H4 (cell line): ENCODE data around the gene ATAD3B. TPM values are rescaled to one million over a fixed set of nuclear protein-coding genes. Genes with fewer than 3 reads are reported as not detected.
"Not testable (repeated sequence)": the region's sequence is repeated elsewhere in the genome, so short reads cannot be mapped to it uniquely, and the experiment has no call there.

Experiments
- DNase-seq: peaks from one replicate; pipeline ENCODE4 v3.0.0-alpha.2; 2015; ENCODE audit warnings: low spot score
- total RNA-seq: library from RNA; depleted of rRNA; stranded (reverse); fragments of >200 nt; shearing (Covaris generic); gene quantifications from 2 replicates; pipeline ENCODE4 v1.2.3, GENCODE V29; 2014

ATAD3B gene
- total RNA-seq, 1 experiment from 2014 or later = 5.7 TPM

GRCh38 chr1:1510912-1511532 is 39.5 kb downstream of the ATAD3B start:
- DNase-seq = no peak

DNA sequence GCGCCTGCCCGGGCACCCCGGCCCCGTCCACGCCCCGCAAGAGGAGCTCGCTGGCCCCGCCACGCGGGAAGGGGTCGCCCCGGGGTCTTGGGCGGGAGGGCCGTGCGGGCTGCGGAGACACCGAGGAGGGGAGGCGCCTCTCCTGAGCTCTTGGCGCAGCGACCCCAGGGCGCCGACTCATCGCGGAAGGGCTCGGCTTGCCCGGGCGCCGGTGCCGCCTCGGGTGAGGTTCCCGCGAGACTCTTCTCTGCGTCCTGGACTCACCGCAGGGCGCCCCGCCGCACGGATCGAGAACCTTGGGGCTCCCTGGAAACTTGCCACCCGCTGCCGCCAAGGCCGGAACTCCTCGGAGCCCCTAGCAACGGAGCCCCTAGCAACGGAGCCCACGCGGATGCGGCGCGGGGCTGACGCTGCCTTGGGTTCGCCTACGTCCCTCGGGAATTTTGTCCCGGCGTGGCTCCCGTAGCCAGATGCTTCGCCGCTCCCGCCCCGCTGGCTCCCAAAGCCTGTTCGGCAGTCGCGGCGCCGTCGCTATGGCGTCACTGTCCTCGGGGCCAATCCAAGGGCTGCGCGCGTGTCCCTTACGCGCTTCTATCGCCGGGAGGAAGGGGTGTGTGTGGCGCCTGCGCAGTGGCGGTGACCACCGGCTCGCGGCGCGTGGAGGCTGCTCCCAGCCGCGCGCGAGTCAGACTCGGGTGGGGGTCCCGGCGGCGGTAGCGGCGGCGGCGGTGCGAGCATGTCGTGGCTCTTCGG is 40.1 kb downstream of the ATAD3B start, which contains the start of gene ATAD3A:
ATAD3A (plus strand) TSS at position 630 of the 753 bp plus-strand sequence; CDS start at position 737, 107 bp downstream.
- peak; percentile 99 for DNase-seq

- not testable (repeated sequence) for DNase-seq
Observed at GRCh38 chr1:1512425-1512824, 40.9 kb downstream of the ATAD3B start.

GRCh38 chr1:1513675-1514074 is 42.1 kb downstream of the ATAD3B start:
- not testable (repeated sequence) for DNase-seq

GRCh38 chr1:1514376-1514775 is 42.8 kb downstream of the ATAD3B start:
- not testable (repeated sequence) for DNase-seq

DNA sequence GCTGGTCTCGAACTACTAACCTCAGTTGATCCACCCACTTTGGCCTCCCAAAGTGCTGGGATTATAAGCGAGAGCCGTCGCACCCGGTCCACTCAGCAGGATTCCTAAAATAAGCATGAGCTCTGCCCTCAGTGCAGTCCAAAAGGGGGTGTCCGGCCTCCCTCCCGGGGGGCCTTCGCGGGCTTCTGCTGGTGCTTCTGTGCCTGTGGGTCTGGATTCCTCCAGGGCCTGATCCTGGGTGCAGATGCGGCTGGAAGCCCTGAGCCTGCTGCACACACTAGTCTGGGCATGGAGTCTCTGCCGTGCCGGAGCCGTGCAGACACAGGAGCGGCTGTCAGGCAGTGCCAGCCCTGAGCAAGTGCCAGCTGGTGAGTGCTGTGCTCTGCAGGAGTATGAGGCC is 45.4 kb downstream of the ATAD3B start:
- DNase-seq = not testable (repeated sequence)

DNA sequence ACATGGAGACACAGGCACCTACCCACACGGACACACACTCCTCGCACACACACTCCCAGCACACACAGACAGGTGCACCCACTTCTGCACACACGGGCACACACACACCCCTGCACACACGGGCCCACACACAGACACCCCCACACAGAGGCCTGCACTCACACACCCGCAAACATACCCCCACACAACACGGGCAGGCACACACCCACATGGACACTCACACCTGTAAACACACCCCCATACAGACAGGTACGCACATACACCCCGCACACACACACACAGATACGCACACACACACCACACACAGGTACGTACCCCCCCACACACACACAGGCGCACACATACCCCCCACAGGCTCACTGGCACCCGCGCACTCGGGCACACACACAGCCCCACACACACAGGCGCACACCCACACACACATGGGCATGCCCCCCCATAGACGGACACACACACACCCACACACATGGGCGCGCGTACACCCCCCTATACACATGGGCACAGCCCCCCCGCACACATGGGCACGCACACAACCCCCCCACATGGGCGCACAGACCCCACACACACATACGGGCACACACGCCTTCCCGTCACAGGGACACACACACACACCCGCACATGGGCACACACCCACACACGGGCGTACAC is 46.5 kb downstream of the ATAD3B start:
- no peak for DNase-seq

- DNase-seq = not testable (repeated sequence)
Observed at GRCh38 chr1:1518621-1519007, 47.0 kb downstream of the ATAD3B start.

- DNase-seq = not testable (repeated sequence)
Observed at GRCh38 chr1:1519805-1520505, 48.4 kb downstream of the ATAD3B start.

DNA sequence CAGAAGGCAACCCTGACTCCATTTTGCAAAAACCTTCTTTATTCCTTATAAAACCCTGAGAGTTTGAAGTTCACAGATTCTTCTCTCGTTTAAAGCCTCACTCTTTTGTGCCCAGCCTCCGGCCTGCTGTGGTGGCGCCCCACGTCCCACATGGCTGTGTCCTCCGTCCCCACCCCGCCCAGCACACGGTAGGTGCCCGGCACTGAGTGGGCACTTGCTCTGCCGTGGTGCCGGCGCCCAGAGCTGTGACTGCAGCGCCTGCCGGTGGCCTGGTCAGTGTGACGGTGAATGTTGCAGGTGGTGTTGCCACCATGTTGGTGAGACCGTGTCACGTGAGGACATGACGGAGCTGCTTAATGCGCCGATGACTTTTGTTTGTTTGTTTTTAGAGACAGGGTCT is 49.8 kb downstream of the ATAD3B start:
- no peak for DNase-seq

DNA sequence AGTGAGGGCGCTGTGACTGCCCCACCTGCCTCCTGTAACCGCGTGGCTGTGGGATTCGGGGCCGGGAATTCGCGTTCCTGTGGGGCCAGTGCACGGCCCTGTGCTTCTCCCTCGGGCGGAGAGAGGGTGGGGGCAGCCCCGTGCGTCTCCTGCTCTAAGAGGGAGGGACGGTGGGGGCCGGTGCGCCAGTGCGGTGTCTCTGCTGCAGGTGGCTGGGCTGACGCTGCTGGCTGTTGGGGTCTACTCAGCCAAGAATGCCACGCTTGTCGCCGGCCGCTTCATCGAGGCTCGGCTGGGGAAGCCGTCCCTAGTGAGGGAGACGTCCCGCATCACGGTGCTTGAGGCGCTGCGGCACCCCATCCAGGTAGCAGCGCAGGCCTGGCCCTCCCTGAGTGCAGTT is 51.0 kb downstream of the ATAD3B start:
- DNase-seq = not testable (repeated sequence)

GRCh38 chr1:1523226-1523625 is 51.7 kb downstream of the ATAD3B start:
- DNase-seq = not testable (repeated sequence)

- DNase-seq = not testable (repeated sequence)
Observed at GRCh38 chr1:1523651-1524050, 52.1 kb downstream of the ATAD3B start.

DNA sequence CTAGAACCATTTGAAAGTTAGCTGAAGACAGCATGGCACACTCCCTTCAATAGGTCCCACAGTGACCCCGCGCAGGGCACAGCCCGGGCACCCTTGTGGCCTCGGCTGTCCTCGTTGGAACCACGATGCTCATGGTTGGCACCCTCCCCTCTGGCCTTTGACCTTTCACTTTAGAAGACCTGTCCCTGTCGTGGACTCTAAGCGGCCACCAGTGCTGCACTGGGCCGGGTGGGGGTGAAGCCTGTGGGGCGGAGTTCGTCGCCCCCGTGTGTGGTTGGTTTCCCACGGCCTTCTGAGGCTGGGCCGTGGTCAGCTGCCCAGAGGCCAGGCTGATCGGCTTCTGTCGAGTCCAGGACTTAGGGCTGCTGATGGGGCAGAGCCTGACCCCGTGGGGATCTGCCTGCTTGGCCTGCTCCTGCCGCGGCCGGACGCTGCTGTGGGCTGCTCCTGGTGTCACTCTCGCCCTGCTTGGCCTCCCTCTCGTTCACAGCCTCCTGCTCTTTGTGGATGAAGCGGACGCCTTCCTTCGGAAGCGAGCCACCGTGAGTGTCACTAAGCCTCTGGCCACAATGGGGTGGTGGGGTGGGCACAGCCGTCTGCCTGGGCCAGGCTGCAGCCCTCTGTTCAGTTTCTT is 53.3 kb downstream of the ATAD3B start:
- not testable (repeated sequence) for DNase-seq

GRCh38 chr1:1526476-1526875 is 54.9 kb downstream of the ATAD3B start:
- DNase-seq = not testable (repeated sequence)

GRCh38 chr1:1527092-1527816 is 55.7 kb downstream of the ATAD3B start:
- DNase-seq = no peak

GRCh38 chr1:1528301-1529267 is 57.0 kb downstream of the ATAD3B start:
- no peak for DNase-seq

- DNase-seq = no peak
Observed at GRCh38 chr1:1529321-1529720, 57.8 kb downstream of the ATAD3B start.

- DNase-seq = no peak
Observed at GRCh38 chr1:1529936-1530335, 58.4 kb downstream of the ATAD3B start.

GRCh38 chr1:1531947-1532346 is 60.4 kb downstream of the ATAD3B start:
- no peak for DNase-seq
